ENCODE results near the gene GNA12.

GNA12 gene

GRCh38 chr7:2732959-2733584 lies 111.0 kb downstream of the GNA12 start:
- peak overlapping the region; percentile 93 for H3K27ac ChIP-seq (replicated peaks)
- H3K4me3 ChIP-seq (replicated peaks; ENCODE audit: insufficient read depth, low read length): no peak overlapping the region
- TF ChIP-seq, protein P1, sequence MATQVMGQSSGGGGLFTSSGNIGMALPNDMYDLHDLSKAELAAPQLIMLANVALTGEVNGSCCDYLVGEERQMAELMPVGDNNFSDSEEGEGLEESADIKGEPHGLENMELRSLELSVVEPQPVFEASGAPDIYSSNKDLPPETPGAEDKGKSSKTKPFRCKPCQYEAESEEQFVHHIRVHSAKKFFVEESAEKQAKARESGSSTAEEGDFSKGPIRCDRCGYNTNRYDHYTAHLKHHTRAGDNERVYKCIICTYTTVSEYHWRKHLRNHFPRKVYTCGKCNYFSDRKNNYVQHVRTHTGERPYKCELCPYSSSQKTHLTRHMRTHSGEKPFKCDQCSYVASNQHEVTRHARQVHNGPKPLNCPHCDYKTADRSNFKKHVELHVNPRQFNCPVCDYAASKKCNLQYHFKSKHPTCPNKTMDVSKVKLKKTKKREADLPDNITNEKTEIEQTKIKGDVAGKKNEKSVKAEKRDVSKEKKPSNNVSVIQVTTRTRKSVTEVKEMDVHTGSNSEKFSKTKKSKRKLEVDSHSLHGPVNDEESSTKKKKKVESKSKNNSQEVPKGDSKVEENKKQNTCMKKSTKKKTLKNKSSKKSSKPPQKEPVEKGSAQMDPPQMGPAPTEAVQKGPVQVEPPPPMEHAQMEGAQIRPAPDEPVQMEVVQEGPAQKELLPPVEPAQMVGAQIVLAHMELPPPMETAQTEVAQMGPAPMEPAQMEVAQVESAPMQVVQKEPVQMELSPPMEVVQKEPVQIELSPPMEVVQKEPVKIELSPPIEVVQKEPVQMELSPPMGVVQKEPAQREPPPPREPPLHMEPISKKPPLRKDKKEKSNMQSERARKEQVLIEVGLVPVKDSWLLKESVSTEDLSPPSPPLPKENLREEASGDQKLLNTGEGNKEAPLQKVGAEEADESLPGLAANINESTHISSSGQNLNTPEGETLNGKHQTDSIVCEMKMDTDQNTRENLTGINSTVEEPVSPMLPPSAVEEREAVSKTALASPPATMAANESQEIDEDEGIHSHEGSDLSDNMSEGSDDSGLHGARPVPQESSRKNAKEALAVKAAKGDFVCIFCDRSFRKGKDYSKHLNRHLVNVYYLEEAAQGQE (IDR thresholded peaks at IDR 0.05; ENCODE audit: insufficient replicate concordance, low read depth): no peak
- peak; percentile 9; the same call in 1 of the 2 replicates for TF ChIP-seq SPI1 (IDR thresholded peaks at IDR 0.05; ENCODE audit: borderline replicate concordance, low read depth)
- DNase-seq (ENCODE audit: low read depth in 1 of 2, low spot score in 1 of 2): no peak
- H3K27me3 ChIP-seq (ENCODE audit: insufficient read depth, poor library complexity, severe bottlenecking): no peaks in the 10 kb centered on the region

DNA sequence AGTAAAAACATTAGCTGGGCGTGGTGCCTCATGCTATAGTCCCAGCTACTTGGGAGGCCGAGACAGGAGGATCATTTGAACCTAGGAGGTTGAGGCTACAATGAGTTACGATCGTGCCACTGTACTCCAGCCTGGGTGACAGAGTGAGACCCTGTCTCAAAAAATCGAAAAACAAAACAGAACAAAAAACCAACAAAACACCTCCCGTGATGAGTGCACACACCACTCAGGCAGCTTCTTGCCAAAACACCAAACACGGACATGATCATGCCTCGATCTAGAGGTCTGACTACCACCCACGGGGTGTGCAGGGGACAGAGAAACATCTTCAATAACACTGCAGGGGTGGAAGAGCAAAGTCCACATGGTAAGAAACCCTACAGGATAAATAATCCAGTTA lies 111.7 kb downstream of the GNA12 start:
- no peak for DNase-seq (ENCODE audit: low read depth in 1 of 2, low spot score in 1 of 2)
- Histone ChIP-seq H3K27me3 (ENCODE audit: insufficient read depth, poor library complexity, severe bottlenecking) (no peaks in the 10 kb centered on the region), H3K27ac (replicated peaks) (peak overlapping the region; percentile 93; the same call in 1 of the 2 replicates), H3K4me3 (replicated peaks; ENCODE audit: insufficient read depth, low read length) (no peak overlapping the region)
- TF ChIP-seq POLR2AphosphoS5 (IDR thresholded peaks at IDR 0.05; ENCODE audit: low read depth) (no peak), GABPA (IDR thresholded peaks at IDR 0.05; ENCODE audit: low read depth) (no peak), SPI1 (IDR thresholded peaks at IDR 0.05; ENCODE audit: borderline replicate concordance, low read depth) (no peak)
- TF ChIP-seq, protein P1 (IDR thresholded peaks at IDR 0.05; ENCODE audit: insufficient replicate concordance, low read depth): no peak
- TF ChIP-seq, protein P2, sequence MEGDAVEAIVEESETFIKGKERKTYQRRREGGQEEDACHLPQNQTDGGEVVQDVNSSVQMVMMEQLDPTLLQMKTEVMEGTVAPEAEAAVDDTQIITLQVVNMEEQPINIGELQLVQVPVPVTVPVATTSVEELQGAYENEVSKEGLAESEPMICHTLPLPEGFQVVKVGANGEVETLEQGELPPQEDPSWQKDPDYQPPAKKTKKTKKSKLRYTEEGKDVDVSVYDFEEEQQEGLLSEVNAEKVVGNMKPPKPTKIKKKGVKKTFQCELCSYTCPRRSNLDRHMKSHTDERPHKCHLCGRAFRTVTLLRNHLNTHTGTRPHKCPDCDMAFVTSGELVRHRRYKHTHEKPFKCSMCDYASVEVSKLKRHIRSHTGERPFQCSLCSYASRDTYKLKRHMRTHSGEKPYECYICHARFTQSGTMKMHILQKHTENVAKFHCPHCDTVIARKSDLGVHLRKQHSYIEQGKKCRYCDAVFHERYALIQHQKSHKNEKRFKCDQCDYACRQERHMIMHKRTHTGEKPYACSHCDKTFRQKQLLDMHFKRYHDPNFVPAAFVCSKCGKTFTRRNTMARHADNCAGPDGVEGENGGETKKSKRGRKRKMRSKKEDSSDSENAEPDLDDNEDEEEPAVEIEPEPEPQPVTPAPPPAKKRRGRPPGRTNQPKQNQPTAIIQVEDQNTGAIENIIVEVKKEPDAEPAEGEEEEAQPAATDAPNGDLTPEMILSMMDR (IDR thresholded peaks at IDR 0.05; ENCODE audit: insufficient read depth, low read length): no peak

GRCh38 chr7:2730846-2731770 lies 113.0 kb downstream of the GNA12 start:
- no peaks in the 10 kb centered on the region for H3K27me3 ChIP-seq (ENCODE audit: insufficient read depth, poor library complexity, severe bottlenecking)
- no peak overlapping the region for H3K4me3 ChIP-seq (replicated peaks; ENCODE audit: insufficient read depth, low read length)
- TF ChIP-seq POLR2AphosphoS5 (IDR thresholded peaks at IDR 0.05; ENCODE audit: low read depth) (no peak), SPI1 (IDR thresholded peaks at IDR 0.05; ENCODE audit: borderline replicate concordance, low read depth) (no peak), GABPA (IDR thresholded peaks at IDR 0.05; ENCODE audit: low read depth) (no peak)
- TF ChIP-seq, protein P2 (IDR thresholded peaks at IDR 0.05; ENCODE audit: insufficient read depth, low read length): no peak
- no peak overlapping the region for H3K27ac ChIP-seq (replicated peaks)
- no peak for DNase-seq (ENCODE audit: low read depth in 1 of 2, low spot score in 1 of 2)

All from HL-60 (cell line).